ENCODE measurements around the gene CTAGE1.

Gene CTAGE1

GRCh38 chr18:22391407-22392345 lies 26.0 kb downstream of the CTAGE1 start:
- peak; percentile 54 for DNase-seq (ENCODE audit: low spot score)

- no peak for DNase-seq (ENCODE audit: low spot score)
Observed at GRCh38 chr18:22387787-22388186, 29.9 kb downstream of the CTAGE1 start.

GRCh38 chr18:22387364-22387763 lies 30.4 kb downstream of the CTAGE1 start:
- DNase-seq (ENCODE audit: low spot score), result no peak

- peak; percentile 86 for DNase-seq (ENCODE audit: low spot score)
Observed at GRCh38 chr18:22385718-22386117, 32.0 kb downstream of the CTAGE1 start.

GRCh38 chr18:22378672-22379282 lies 38.9 kb downstream of the CTAGE1 start:
- peak; percentile 38 for DNase-seq (ENCODE audit: low spot score)

GRCh38 chr18:22377769-22378168 lies 39.9 kb downstream of the CTAGE1 start:
- no peak for DNase-seq (ENCODE audit: low spot score)

- DNase-seq (ENCODE audit: low spot score), result no peak
Observed at GRCh38 chr18:22370414-22370813, 47.3 kb downstream of the CTAGE1 start.

- no peak for DNase-seq (ENCODE audit: low spot score)
Observed at GRCh38 chr18:22368021-22368420, 49.7 kb downstream of the CTAGE1 start.

GRCh38 chr18:22367303-22367702 lies 50.4 kb downstream of the CTAGE1 start:
- no peak for DNase-seq (ENCODE audit: low spot score)

- no peak for DNase-seq (ENCODE audit: low spot score)
Observed at GRCh38 chr18:22363867-22364463, 53.8 kb downstream of the CTAGE1 start.

Measured in GM03348 (cell line).